ENCODE results near the gene DCPS.
"Not testable (repeated sequence)": the region's sequence is repeated elsewhere in the genome, so short reads cannot be mapped to it uniquely, and the experiment has no call there.

DCPS gene

GRCh38 chr11:126303623-126304456 is at the start of gene DCPS:
DCPS (plus strand) TSS chr11:126304060; CDS start chr11:126304081, 21 bp downstream.
- peak; percentile 70 to 86 (median 74) for DNase-seq (ENCODE audit: low read depth in 3 of 3)

GRCh38 chr11:126254819-126255218 is 49.0 kb upstream of the DCPS start:
- no peak for DNase-seq (ENCODE audit: low read depth in 3 of 3)

GRCh38 chr11:126255507-126255906 is 48.4 kb upstream of the DCPS start:
- not testable (repeated sequence) for DNase-seq (ENCODE audit: low read depth in 3 of 3)

GRCh38 chr11:126256216-126256615 is 47.6 kb upstream of the DCPS start:
- DNase-seq (ENCODE audit: low read depth in 3 of 3) = no peak

GRCh38 chr11:126257144-126257543 is 46.7 kb upstream of the DCPS start:
- DNase-seq (ENCODE audit: low read depth in 3 of 3) = no peak

- no peak for DNase-seq (ENCODE audit: low read depth in 3 of 3)
These were observed 46.1 kb upstream of the DCPS start for GRCh38 chr11:126257764-126258163.

- DNase-seq (ENCODE audit: low read depth in 3 of 3) = no peak
These were observed 41.6 kb upstream of the DCPS start for GRCh38 chr11:126262216-126262615.

GRCh38 chr11:126263489-126263888 is 40.4 kb upstream of the DCPS start:
- no peak for DNase-seq (ENCODE audit: low read depth in 3 of 3)

- DNase-seq (ENCODE audit: low read depth in 3 of 3) = no peak
These were observed 38.0 kb upstream of the DCPS start for GRCh38 chr11:126265811-126266210.

GRCh38 chr11:126267650-126268049 is 36.2 kb upstream of the DCPS start:
- DNase-seq (ENCODE audit: low read depth in 3 of 3) = no peak

- DNase-seq (ENCODE audit: low read depth in 3 of 3) = no peak
These were observed 35.5 kb upstream of the DCPS start for GRCh38 chr11:126268361-126268707.

GRCh38 chr11:126268708-126269579 is 34.9 kb upstream of the DCPS start, which contains the start of the genes FOXRED1 and SRPRA:
FOXRED1 (plus strand) TSS chr11:126269154; CDS start chr11:126269207, 53 bp downstream.
SRPRA (minus strand) TSS chr11:126268895; CDS start chr11:126268804, 91 bp downstream.
- DNase-seq (ENCODE audit: low read depth in 3 of 3) = peak; percentile 99 to 100 (median 100)

- DNase-seq (ENCODE audit: low read depth in 3 of 3) = no peak
These were observed 26.5 kb upstream of the DCPS start for GRCh38 chr11:126277322-126277721.

- no peak for DNase-seq (ENCODE audit: low read depth in 3 of 3)
These were observed 26.1 kb upstream of the DCPS start for GRCh38 chr11:126277780-126278179.

GRCh38 chr11:126279191-126279590 is 24.7 kb upstream of the DCPS start:
- DNase-seq (ENCODE audit: low read depth in 3 of 3) = no peak

GRCh38 chr11:126280595-126280994 is 23.3 kb upstream of the DCPS start:
- no peak for DNase-seq (ENCODE audit: low read depth in 3 of 3)

- no peak for DNase-seq (ENCODE audit: low read depth in 3 of 3)
These were observed 22.6 kb upstream of the DCPS start for GRCh38 chr11:126281245-126281644.

GRCh38 chr11:126281666-126282175 is 22.1 kb upstream of the DCPS start:
- DNase-seq (ENCODE audit: low read depth in 3 of 3) = no peak

- no peak for DNase-seq (ENCODE audit: low read depth in 3 of 3)
These were observed 21.5 kb upstream of the DCPS start for GRCh38 chr11:126282361-126282735.

GRCh38 chr11:126282736-126283591 is 20.9 kb upstream of the DCPS start, which contains the start of gene TIRAP:
TIRAP (plus strand) TSS chr11:126283093; CDS start chr11:126290895, 7,802 bp downstream.
- peak in 1 of 3 experiments; percentile 49 for DNase-seq (ENCODE audit: low read depth in 3 of 3)

GRCh38 chr11:126284829-126285228 is 19.0 kb upstream of the DCPS start:
- DNase-seq (ENCODE audit: low read depth in 3 of 3) = peak; percentile 78 to 88 (median 88)
